GM23248 (cell line): ENCODE measurements around the gene FER1L5.

Experiments
- EZH2 ChIP-seq: fragments of 200-600 bp; sonication (generic); IDR thresholded peaks from 2 replicates; pipeline ENCODE4 v1.6.1; 2018; ENCODE audit warnings: antibody characterized with exemption, mild to moderate bottlenecking; ENCODE audit not compliant: insufficient read depth, poor library complexity, severe bottlenecking
- EZH2phosphoT487 ChIP-seq: fragments of 200-600 bp; sonication (generic); IDR thresholded peaks from 2 replicates; pipeline ENCODE4 v1.6.1; 2018; ENCODE audit warnings: antibody characterized with exemption, moderate library complexity, mild to moderate bottlenecking, low read depth; ENCODE audit not compliant: insufficient read depth

DNA sequence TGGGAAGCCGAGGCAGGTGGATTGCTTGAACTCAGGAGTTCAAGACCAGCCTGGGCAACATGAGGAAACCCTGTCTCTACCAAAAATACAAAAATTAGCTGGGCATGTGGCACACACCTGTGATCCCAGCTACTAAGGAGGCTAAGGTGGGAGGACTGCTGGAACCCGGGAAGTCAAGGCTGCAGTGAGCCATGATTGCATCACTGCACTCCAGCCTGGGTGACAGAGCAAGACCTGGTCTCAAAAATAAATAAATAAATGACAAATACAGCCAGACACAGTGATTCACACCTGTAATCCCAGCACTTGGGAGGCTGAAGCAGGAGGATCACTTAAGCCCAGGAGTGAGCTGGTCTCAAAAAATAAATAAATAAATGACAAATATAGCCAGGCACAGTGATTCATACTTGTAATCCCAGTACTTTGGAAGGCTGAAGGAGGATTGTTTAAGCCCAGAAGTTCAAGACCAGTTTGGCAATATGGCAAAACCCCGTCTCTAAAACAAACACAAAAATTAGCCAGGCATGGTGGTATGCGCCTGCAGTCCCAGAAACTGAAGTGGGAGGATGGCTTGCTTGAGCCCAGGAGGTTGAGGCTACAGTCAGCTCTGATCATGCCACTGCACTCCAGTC is 10.6 kb upstream of the FER1L5 start:
- TF ChIP-seq EZH2: no peak
- no peak for TF ChIP-seq EZH2phosphoT487
